MM.1S (cell line): ENCODE results near the gene TUBA4B.

ENCODE experiments used
- EZH2 ChIP-seq: fragments of 300-600 bp; sonication (generic); optimal IDR thresholded peaks from 2 replicates; pipeline ENCODE3; 2017; ENCODE audit warnings: low read depth, mild to moderate bottlenecking, antibody characterized with exemption, low read length, mixed read lengths
- EZH2phosphoT487 ChIP-seq: fragments of 300-600 bp; sonication (generic); IDR thresholded peaks from 2 replicates; pipeline ENCODE4 v1.6.1; 2018; ENCODE audit warnings: antibody characterized with exemption, low read length
- TF ChIP-seq, protein P1 (sequence below): fragments of 300-600 bp; sonication (generic); IDR thresholded peaks from 2 replicates; pipeline ENCODE4 v1.5.1; 2016; ENCODE audit warnings: antibody characterized with exemption, low read length, mixed read lengths

DNA sequence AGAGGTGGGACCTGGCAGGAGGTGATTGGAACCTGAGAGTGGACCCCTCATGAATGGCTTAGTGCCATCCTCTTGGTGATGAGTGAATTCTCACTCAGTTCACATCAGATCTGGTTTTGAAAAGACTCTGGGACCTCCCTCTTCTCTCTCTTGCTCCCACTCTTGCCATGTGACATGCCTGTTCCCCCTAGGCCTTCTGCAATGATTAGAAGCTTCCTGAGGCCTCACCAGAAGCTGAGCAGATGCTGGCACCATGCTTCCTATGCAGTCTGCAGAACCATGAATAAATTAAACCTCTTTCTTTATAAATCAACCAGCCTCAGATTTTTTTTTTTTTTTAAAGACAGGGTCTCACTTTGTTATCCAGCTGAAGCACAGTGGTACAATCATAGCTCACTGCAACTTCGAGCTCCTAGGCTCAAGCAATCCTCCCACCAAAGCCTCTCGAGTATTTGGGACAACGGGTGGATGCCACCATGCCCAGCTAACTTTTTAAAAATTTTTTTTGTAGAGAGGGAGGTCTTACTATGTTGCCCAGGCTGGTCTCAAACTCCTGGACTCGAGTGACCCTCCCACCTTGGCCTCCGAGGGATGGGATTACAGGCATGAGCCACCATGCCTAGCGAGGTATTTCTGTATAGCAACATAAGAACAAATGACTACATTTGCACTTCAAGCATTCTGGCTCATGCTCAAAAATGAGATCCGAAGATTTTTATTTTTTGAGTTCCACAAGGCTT, 48.4 kb upstream of the TUBA4B start:
- TF ChIP-seq, protein P1, sequence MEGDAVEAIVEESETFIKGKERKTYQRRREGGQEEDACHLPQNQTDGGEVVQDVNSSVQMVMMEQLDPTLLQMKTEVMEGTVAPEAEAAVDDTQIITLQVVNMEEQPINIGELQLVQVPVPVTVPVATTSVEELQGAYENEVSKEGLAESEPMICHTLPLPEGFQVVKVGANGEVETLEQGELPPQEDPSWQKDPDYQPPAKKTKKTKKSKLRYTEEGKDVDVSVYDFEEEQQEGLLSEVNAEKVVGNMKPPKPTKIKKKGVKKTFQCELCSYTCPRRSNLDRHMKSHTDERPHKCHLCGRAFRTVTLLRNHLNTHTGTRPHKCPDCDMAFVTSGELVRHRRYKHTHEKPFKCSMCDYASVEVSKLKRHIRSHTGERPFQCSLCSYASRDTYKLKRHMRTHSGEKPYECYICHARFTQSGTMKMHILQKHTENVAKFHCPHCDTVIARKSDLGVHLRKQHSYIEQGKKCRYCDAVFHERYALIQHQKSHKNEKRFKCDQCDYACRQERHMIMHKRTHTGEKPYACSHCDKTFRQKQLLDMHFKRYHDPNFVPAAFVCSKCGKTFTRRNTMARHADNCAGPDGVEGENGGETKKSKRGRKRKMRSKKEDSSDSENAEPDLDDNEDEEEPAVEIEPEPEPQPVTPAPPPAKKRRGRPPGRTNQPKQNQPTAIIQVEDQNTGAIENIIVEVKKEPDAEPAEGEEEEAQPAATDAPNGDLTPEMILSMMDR, result no peak
- TF ChIP-seq EZH2, result no peak
- TF ChIP-seq EZH2phosphoT487, result no peak
